Testis (tissue), 2 donors: ENCODE results near the gene UBASH3B.

Experiments used
- POLR2A ChIP-seq: fragments of 450-650 bp; IDR thresholded peaks from one replicate; pipeline ENCODE4 v1.6.1; 2017; ENCODE audit warnings: antibody characterized with exemption, mild to moderate bottlenecking, moderate library complexity
- TF ChIP-seq, protein P1 (sequence below), 3 experiments: fragments of 450-650 bp in 2 of 3; fragments of 200-600 bp in 1 of 3; sonication (generic) in 1 of 3; IDR thresholded peaks; one replicate each; pipeline ENCODE4 v1.5.1; 2016 to 2019; ENCODE audit warnings: antibody characterized with exemption in 3 of 3, mild to moderate bottlenecking in 2 of 3, moderate library complexity in 1 of 3

DNA sequence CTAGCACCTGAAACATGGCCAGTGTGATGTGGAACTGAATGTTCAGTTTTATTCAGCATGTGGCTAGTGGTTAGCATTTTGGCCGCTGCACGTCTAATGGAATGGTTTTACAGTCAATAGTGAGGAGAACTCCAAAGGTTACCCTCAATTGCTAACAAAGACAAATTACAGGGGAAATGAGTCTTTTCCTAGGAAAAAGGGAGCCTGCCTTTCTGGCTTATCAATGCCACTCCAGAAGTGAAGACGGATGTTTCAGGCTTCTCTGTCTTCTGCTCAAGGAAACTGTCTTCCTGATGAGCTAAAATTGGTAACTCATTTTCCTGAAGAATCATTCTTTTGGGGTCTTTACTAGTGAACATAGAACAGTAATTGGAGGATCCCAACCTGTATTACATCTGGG, 98.5 kb downstream of the UBASH3B start:
- TF ChIP-seq, protein P1, sequence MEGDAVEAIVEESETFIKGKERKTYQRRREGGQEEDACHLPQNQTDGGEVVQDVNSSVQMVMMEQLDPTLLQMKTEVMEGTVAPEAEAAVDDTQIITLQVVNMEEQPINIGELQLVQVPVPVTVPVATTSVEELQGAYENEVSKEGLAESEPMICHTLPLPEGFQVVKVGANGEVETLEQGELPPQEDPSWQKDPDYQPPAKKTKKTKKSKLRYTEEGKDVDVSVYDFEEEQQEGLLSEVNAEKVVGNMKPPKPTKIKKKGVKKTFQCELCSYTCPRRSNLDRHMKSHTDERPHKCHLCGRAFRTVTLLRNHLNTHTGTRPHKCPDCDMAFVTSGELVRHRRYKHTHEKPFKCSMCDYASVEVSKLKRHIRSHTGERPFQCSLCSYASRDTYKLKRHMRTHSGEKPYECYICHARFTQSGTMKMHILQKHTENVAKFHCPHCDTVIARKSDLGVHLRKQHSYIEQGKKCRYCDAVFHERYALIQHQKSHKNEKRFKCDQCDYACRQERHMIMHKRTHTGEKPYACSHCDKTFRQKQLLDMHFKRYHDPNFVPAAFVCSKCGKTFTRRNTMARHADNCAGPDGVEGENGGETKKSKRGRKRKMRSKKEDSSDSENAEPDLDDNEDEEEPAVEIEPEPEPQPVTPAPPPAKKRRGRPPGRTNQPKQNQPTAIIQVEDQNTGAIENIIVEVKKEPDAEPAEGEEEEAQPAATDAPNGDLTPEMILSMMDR (IDR thresholded peaks at IDR 0.05), result no peak
- TF ChIP-seq POLR2A, result no peak
